ENCODE measurements around the gene HSPA8. TPM values are rescaled to one million over a fixed set of nuclear protein-coding genes. Genes with fewer than 3 reads are reported as not detected.

The HSPA8 gene
- polyA plus RNA-seq, 1 experiment, result 2,832 TPM

DNA sequence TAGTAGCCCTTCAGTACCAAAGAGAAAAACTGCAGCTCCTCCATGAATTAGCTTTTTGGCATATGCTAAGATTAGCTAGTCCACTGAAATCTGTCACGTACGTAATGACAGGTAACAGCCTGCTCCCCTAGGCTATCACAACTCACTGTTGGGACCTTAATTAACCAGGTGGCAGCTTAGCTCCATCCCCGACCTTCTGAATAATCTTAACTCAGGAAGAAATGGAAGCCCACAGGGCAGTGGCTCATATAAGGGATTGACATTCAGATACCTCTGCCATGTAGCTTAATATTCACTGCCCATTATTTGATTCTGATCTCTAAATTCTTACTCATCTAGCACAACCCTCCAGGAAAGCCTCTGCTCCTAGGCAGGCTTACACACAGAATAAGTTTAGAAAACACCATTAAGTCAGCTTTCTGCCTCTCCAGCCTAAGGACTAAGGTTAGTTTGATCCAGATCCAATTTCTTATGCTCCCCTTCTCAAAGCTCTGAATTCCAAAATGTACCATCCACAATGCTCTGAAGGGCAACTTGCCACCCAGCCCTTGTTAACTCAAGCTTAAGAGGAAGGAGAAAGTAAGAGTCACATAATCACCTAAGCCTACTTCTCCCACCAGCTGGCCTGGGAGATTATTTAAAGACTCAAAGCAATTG is 5.0 kb downstream of the HSPA8 start:
- no peak for DNase-seq (ENCODE audit: low read depth)
- Histone ChIP-seq H3K36me3 (ENCODE audit: control insufficient read depth, insufficient read depth, low read length) (peaks cover 24% of the 10 kb centered on the region), H3K4me3 (ENCODE audit: low read depth, low read length) (no peak overlapping the region), H3K27me3 (ENCODE audit: control insufficient read depth, insufficient read depth, low read length) (no peaks in the 10 kb centered on the region)
- TF ChIP-seq, protein P1, sequence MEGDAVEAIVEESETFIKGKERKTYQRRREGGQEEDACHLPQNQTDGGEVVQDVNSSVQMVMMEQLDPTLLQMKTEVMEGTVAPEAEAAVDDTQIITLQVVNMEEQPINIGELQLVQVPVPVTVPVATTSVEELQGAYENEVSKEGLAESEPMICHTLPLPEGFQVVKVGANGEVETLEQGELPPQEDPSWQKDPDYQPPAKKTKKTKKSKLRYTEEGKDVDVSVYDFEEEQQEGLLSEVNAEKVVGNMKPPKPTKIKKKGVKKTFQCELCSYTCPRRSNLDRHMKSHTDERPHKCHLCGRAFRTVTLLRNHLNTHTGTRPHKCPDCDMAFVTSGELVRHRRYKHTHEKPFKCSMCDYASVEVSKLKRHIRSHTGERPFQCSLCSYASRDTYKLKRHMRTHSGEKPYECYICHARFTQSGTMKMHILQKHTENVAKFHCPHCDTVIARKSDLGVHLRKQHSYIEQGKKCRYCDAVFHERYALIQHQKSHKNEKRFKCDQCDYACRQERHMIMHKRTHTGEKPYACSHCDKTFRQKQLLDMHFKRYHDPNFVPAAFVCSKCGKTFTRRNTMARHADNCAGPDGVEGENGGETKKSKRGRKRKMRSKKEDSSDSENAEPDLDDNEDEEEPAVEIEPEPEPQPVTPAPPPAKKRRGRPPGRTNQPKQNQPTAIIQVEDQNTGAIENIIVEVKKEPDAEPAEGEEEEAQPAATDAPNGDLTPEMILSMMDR (IDR thresholded peaks at IDR 0.05; ENCODE audit: insufficient read depth, low read depth, low read length), result no peak
- CTCF ChIA-PET, result interaction anchor here (0.9 to 5.1 kb wide), 9 partner anchors 12 to 205 kb away, joined by 3 to 38 read pairs (median 4); no protein-coding TSS in a partner anchor
- POLR2A ChIA-PET, result interaction anchor here (0.6 kb wide), 3 partner anchors 14 to 1878 kb away, joined by 3 read pairs; no protein-coding TSS in a partner anchor

DNA sequence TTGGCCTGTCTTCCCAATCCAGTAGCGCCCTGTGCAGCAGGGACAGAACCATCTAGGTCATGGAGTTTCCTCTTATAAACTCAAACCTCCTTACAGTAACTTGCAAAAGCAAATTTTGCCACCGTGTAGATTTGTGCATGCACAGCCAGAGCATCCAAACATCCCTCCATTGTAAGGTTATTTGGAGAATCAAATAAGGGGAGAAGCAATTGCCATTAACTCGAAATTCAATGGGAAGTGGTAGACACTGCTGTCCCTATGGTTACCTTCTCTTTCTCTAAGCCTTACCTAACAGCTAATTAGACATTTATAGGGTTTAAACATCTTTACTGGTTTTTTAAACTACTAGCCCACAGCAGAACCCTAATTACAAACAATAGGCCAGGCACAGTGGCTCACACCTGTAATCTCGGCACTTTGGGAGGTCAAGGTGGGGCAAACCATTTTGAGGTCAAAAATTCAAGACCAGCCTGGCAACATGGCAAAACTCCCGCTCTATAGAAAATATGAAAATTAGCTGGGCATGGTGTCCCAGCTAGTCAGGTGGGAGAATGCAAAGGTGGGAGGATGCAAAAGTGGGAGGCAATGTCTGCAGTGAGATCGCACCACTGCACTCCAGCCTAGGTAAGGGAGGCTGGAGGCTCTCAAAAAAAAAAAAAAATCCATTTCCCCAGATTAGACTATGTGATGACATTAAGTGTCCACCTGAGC is 6.6 kb downstream of the HSPA8 start:
- CTCF ChIA-PET, result interaction anchor here (0.6 to 5.1 kb wide), 13 partner anchors 8 to 236 kb away, joined by 3 to 40 read pairs (median 4); partner anchors contain the start of gene HSPA8
- H3K4me3 ChIP-seq (ENCODE audit: low read depth, low read length), result no peak overlapping the region
- POLR2A ChIA-PET, result interaction anchor here (0.6 kb wide), 1 partner anchor 427 kb away, joined by 20 read pairs; no protein-coding TSS in a partner anchor
- no peak for DNase-seq (ENCODE audit: low read depth)
- H3K36me3 ChIP-seq (ENCODE audit: control insufficient read depth, insufficient read depth, low read length), result peaks cover 22% of the 10 kb centered on the region
- TF ChIP-seq, protein P1 (IDR thresholded peaks at IDR 0.05; ENCODE audit: insufficient read depth, low read depth, low read length), result no peak
- H3K27me3 ChIP-seq (ENCODE audit: control insufficient read depth, insufficient read depth, low read length), result no peaks in the 10 kb centered on the region

DNA sequence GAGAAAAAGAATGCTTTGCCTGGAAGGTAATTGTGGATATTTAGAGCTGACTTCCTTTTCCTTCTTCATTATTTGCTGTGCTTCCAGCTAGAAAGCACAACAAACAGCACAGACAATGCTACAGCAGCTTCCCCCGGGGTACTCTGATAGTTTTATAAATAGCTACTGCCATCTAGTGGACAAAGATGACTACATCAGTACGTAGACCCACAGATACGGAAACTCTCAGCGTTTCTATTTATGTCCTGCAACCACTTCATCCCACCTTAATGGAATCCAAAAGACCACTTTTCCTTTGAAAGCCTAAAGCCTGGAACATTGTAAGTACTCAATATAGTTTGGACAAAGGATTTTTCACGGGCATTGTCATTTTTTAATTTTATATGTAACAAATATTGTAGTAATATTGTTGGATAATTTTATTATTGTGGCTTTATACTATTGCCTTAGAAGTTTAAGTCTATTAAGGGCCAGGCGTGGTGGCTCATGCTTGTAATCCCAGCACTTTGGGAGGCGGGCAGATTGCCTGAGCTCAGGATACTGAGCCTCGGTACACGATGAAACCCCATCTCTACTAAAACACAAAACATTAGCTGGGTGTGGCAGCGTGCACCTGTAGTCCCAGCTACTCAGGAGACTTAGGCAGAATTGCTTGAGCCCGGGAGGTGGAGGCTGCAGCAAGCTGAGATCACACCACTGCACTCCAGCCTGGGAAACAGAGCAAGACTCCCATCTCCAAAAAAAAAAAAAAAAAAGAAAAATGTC is 7.5 kb downstream of the HSPA8 start:
- POLR2A ChIA-PET, result interaction anchor here (0.5 to 1.0 kb wide), 6 partner anchors 151 to 435 kb away, joined by 3 to 20 read pairs (median 9); no protein-coding TSS in a partner anchor
- Histone ChIP-seq H3K36me3 (ENCODE audit: control insufficient read depth, insufficient read depth, low read length) (peaks cover 18% of the 10 kb centered on the region), H3K27me3 (ENCODE audit: control insufficient read depth, insufficient read depth, low read length) (no peaks in the 10 kb centered on the region), H3K4me3 (ENCODE audit: low read depth, low read length) (no peak overlapping the region)
- CTCF ChIA-PET, result interaction anchor here (0.6 to 5.1 kb wide), 27 partner anchors 9 to 992 kb away, joined by 3 to 40 read pairs (median 3); partner anchors contain the start of gene HSPA8
- TF ChIP-seq, protein P1 (IDR thresholded peaks at IDR 0.05; ENCODE audit: insufficient read depth, low read depth, low read length), result peak; percentile 63
- no peak for DNase-seq (ENCODE audit: low read depth)

DNA sequence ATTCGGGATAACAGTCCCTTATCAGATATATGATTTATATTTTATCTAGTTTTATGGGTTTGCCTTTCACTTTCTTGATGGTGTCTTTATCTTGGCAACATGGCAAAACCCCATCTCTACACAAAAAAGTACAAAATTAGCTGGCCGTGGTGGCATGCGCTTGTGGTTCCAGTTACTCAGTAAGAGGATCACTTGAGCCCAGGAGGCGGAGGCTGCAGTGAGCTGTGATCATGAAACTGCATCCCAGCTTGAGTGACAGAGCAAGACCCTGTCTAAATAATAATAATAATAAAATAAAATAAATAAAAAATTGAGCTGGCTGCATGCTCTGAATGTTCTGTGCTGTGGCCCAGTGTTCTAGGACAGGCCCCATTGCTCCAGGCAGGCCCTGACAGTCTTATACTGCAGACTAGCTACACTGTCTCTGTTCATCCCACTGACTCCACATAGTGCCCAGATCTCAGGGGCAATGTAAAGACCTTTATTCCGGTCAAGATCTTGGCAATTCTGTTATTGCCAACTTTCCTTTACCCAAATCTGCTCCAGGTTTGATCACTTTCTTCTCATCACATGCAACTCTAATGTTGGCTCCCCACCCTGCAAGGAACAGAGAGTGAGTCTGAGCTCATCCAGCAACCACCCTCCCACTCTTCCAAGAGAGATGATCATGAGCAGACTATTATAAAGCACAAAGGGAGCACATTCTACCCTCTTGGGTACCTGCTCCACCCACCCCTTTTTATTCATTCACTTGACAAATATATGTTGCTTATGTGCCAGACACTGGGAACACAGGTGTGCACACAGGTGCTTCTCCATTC is 8.8 kb downstream of the HSPA8 start:
- Histone ChIP-seq H3K4me3 (ENCODE audit: low read depth, low read length) (no peak overlapping the region), H3K27me3 (ENCODE audit: control insufficient read depth, insufficient read depth, low read length) (no peaks in the 10 kb centered on the region), H3K36me3 (ENCODE audit: control insufficient read depth, insufficient read depth, low read length) (peaks cover 11% of the 10 kb centered on the region)
- CTCF ChIA-PET, result interaction anchor here (0.5 to 5.1 kb wide), 11 partner anchors 8 to 199 kb away, joined by 3 to 40 read pairs (median 5); no protein-coding TSS in a partner anchor
- no peak for DNase-seq (ENCODE audit: low read depth)
- POLR2A ChIA-PET, result interaction anchor here (1.8 kb wide), 1 partner anchor 9 kb away, joined by 23 read pairs; the partner anchor contains the start of gene HSPA8
- TF ChIP-seq, protein P1 (IDR thresholded peaks at IDR 0.05; ENCODE audit: insufficient read depth, low read depth, low read length), result no peak
